IMR-90 (cell line): ENCODE results near the gene ZNFX1.

Source experiments
- BHLHE40 ChIP-seq: fragments of 150-350 bp; IDR thresholded peaks from 2 replicates; pipeline ENCODE4 v1.6.1; 2016; ENCODE audit warnings: mild to moderate bottlenecking, low read depth, low read length
- CEBPB ChIP-seq: IDR thresholded peaks from 2 replicates; pipeline ENCODE4 v1.6.1; 2012; ENCODE audit warnings: low read depth, low read length, improper control_type of control experiment
- FOS ChIP-seq: fragments of 150-350 bp; IDR thresholded peaks from 2 replicates; pipeline ENCODE4 v1.6.1; 2016; ENCODE audit warnings: low read depth, low read length
- MXI1 ChIP-seq: IDR thresholded peaks from 2 replicates; pipeline ENCODE4 v1.6.1; 2012; ENCODE audit warnings: low read depth, mild to moderate bottlenecking, low read length, moderate library complexity, borderline replicate concordance
- NFE2L2 ChIP-seq: fragments of 150-350 bp; IDR thresholded peaks from 2 replicates; pipeline ENCODE4 v1.6.1; 2016; ENCODE audit warnings: low read depth, mild to moderate bottlenecking, low read length
- POLR2A ChIP-seq: IDR thresholded peaks from 2 replicates; pipeline ENCODE4 v1.6.1; 2012; ENCODE audit warnings: mild to moderate bottlenecking, low read depth, low read length
- RAD21 ChIP-seq: IDR thresholded peaks from 2 replicates; pipeline ENCODE4 v1.6.1; 2012; ENCODE audit warnings: low read length, improper control_type of control experiment
- RFX5 ChIP-seq: IDR thresholded peaks from 2 replicates; pipeline ENCODE4 v1.8.0; 2012; ENCODE audit warnings: low read depth, mild to moderate bottlenecking, low read length, moderate library complexity
- SMC3 ChIP-seq: fragments of 150-350 bp; IDR thresholded peaks from 2 replicates; pipeline ENCODE4 v1.6.1; 2016; ENCODE audit warnings: low read depth, mild to moderate bottlenecking, antibody characterized with exemption, low read length, moderate library complexity
- TF ChIP-seq, protein P1 (sequence below): conservative IDR thresholded peaks from 2 replicates; pipeline ENCODE4 v1.5.1; 2012; ENCODE audit warnings: mild to moderate bottlenecking, low read depth, low read length, improper control_type of control experiment
- TF ChIP-seq, protein P2 (sequence below): fragments of 150-350 bp; IDR thresholded peaks from 2 replicates; pipeline ENCODE4 v1.6.1; 2017; ENCODE audit warnings: mild to moderate bottlenecking, antibody characterized with exemption, low read length, low read depth

DNA sequence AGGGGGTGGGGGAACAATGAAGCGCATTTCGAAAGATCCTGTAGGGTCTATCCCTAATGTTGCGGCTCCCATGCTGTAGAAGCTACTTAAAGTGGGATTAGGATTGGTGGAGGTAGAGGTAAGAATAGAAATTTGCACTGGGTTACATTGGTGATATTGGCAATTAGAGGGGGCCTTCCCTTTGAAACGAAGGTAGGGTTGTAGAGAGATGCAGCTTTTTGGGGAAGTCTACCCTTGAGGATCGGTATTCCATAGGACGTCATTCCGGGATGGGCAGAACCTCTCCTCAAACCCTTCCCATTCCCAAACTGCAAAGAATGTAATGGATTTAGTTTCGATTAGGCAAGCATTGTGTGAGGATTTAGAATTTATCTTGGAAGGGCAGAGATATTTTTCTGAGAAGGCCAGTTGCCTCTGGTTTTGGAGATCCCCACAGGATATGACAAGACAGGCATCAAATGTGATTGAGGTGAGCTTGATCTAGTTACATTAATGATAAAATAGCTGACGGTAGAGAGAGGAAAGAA lies 5.4 kb upstream of the ZNFX1 start:
- TF ChIP-seq, protein P1, sequence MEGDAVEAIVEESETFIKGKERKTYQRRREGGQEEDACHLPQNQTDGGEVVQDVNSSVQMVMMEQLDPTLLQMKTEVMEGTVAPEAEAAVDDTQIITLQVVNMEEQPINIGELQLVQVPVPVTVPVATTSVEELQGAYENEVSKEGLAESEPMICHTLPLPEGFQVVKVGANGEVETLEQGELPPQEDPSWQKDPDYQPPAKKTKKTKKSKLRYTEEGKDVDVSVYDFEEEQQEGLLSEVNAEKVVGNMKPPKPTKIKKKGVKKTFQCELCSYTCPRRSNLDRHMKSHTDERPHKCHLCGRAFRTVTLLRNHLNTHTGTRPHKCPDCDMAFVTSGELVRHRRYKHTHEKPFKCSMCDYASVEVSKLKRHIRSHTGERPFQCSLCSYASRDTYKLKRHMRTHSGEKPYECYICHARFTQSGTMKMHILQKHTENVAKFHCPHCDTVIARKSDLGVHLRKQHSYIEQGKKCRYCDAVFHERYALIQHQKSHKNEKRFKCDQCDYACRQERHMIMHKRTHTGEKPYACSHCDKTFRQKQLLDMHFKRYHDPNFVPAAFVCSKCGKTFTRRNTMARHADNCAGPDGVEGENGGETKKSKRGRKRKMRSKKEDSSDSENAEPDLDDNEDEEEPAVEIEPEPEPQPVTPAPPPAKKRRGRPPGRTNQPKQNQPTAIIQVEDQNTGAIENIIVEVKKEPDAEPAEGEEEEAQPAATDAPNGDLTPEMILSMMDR, result no peak
- TF ChIP-seq POLR2A, result no peak
- TF ChIP-seq, protein P2, sequence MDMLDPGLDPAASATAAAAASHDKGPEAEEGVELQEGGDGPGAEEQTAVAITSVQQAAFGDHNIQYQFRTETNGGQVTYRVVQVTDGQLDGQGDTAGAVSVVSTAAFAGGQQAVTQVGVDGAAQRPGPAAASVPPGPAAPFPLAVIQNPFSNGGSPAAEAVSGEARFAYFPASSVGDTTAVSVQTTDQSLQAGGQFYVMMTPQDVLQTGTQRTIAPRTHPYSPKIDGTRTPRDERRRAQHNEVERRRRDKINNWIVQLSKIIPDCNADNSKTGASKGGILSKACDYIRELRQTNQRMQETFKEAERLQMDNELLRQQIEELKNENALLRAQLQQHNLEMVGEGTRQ, result no peak
- no peak for TF ChIP-seq RAD21
- no peak for TF ChIP-seq BHLHE40
- TF ChIP-seq SMC3, result no peak
- no peak for TF ChIP-seq NFE2L2
- no peak for TF ChIP-seq CEBPB
- no peak for TF ChIP-seq FOS
- no peak for TF ChIP-seq MXI1
- no peak for TF ChIP-seq RFX5
